HepG2 (cell line): Measurements from ENCODE around the gene TANGO2. TPM values are rescaled to one million over a fixed set of nuclear protein-coding genes. Genes with fewer than 3 reads are reported as not detected.

Source experiments
- ATAC-seq: fragments of 200-7000 bp; cut with Tn5 transposase; 3 replicates; pipeline ENCODE4 v1.9.1; 2020; ENCODE audit warnings: mild to moderate bottlenecking, moderate library complexity
- BruUV-seq: library from RNA; stranded (reverse); fragments of 400-500 nt; replicated peaks from 2 replicates; lab custom pipeline; 2021; lab: Mats Ljungman, UMichigan
- CTCF ChIA-PET: fragments of 300-600 bp; formaldehyde crosslinking; extraction: SDS; loops from one replicate; lab custom pipeline; 2021; ENCODE audit warnings: low total read pairs, inconsistent platforms, low intra/inter-chr PET ratio; lab: Yijun Ruan, JAX
- POLR2A ChIA-PET: fragments of 350-600 bp; sonication (Branson Sonifier 250); formaldehyde crosslinking; loops from one replicate; lab custom pipeline; 2020; ENCODE audit warnings: antibody characterized with exemption, inconsistent platforms; lab: Yijun Ruan, JAX
- DNase-seq: peaks from one replicate; pipeline ENCODE4 v3.0.0-alpha.2; 2015; ENCODE audit warnings: low spot score
- FAIRE-seq: peaks from 3 replicates; lab custom pipeline; 2011; peaks lifted over from hg19 to GRCh38; lab: Jason Lieb, UNC
- H2AFZ ChIP-seq: one replicate; pipeline ENCODE4 v1.6.1; 2011; ENCODE audit warnings: low read length, inconsistent platforms
- H3K27ac ChIP-seq: fragments of 300-600 bp; 3 replicates; pipeline ENCODE4 v1.8.0; 2011; ENCODE audit warnings: mixed run types, mild to moderate bottlenecking, mixed read lengths, low read length, inconsistent platforms; ENCODE audit not compliant: insufficient read depth; ENCODE audit errors: extremely low read length
- H3K27me3 ChIP-seq, 2 experiments: fragments of 200-600 bp in 1 of 2; 2 replicates in 1 of 2; 3 replicates in 1 of 2; pipeline versions ENCODE4 v1.6.0 to v1.8.0; 2011; ENCODE audit warnings: low read length in 2 of 2, mild to moderate bottlenecking in 2 of 2, moderate library complexity in 2 of 2, inconsistent platforms in 1 of 2; ENCODE audit not compliant: insufficient read depth in 2 of 2, control insufficient read depth in 1 of 2
- H3K36me3 ChIP-seq, 2 experiments: fragments of 200-600 bp in 1 of 2; replicated peaks in 1 of 2; 2 replicates in 1 of 2; 3 replicates in 1 of 2; pipeline versions ENCODE4 v1.5.1 to v1.8.0; 2011; ENCODE audit warnings: low read length in 2 of 2, inconsistent platforms in 1 of 2; ENCODE audit not compliant: insufficient read depth in 2 of 2, control insufficient read depth in 1 of 2
- H3K4me1 ChIP-seq: 2 replicates; pipeline ENCODE4 v1.5.1; 2012; ENCODE audit warnings: low read length, inconsistent platforms; ENCODE audit not compliant: insufficient read depth
- H3K4me2 ChIP-seq: 2 replicates; pipeline ENCODE4 v1.6.0; 2011; ENCODE audit warnings: low read depth, low read length, inconsistent platforms
- H3K4me3 ChIP-seq, 3 experiments: fragments of 200-600 bp in 1 of 3; sonication (generic), shearing (Covaris generic) in 1 of 3; replicated peaks in 1 of 3; 2 replicates each; pipeline ENCODE4 v1.5.1; 2011 to 2016; ENCODE audit warnings: low read length in 3 of 3, inconsistent platforms in 2 of 3, low read depth in 2 of 3, mild to moderate bottlenecking in 2 of 3, control low read depth in 1 of 3, mixed read lengths in 1 of 3; ENCODE audit not compliant: insufficient read depth in 1 of 3
- H3K79me2 ChIP-seq: one replicate; pipeline ENCODE4 v1.6.1; 2011; ENCODE audit warnings: low read length, inconsistent platforms; ENCODE audit not compliant: insufficient read depth
- H3K9ac ChIP-seq: 2 replicates; pipeline ENCODE4 v1.6.0; 2011; ENCODE audit warnings: mild to moderate bottlenecking, low read depth, low read length, inconsistent platforms; ENCODE audit not compliant: insufficient read depth
- H3K9me3 ChIP-seq: 2 replicates; pipeline ENCODE4 v1.5.1; 2012; ENCODE audit warnings: mild to moderate bottlenecking, low read length
- H4K20me1 ChIP-seq: 2 replicates; pipeline ENCODE4 v1.6.0; 2011; ENCODE audit warnings: inconsistent platforms, mild to moderate bottlenecking, low read length, moderate library complexity; ENCODE audit not compliant: insufficient read depth
- ELF4 ChIP-seq: sonication (generic); formaldehyde crosslinking; IDR thresholded peaks from 2 replicates; pipeline ENCODE4 v1.5.0; 2020; ENCODE audit warnings: missing genetic modification reagents, mild to moderate bottlenecking, moderate library complexity, borderline replicate concordance
- HIC2 ChIP-seq: sonication (generic); formaldehyde crosslinking; IDR thresholded peaks from 2 replicates; pipeline ENCODE4 v1.9.0; 2022; ENCODE audit warnings: low read depth, missing genetic modification reagents
- PAXIP1 ChIP-seq: sonication (generic); formaldehyde crosslinking; conservative IDR thresholded peaks from 2 replicates; pipeline ENCODE4 v1.4.0; 2020; ENCODE audit warnings: mild to moderate bottlenecking, missing genetic modification reagents, moderate library complexity
- RBFOX2 ChIP-seq: fragments of 200-400 bp; formaldehyde crosslinking; IDR thresholded peaks from 2 replicates; pipeline ENCODE4 v1.6.1; 2017; ENCODE audit warnings: low read depth, mild to moderate bottlenecking, low read length
- TEAD3 ChIP-seq: optimal IDR thresholded peaks from 2 replicates; pipeline ENCODE3; 2016; ENCODE audit warnings: borderline replicate concordance
- ZBTB7B ChIP-seq: sonication (generic); formaldehyde crosslinking; IDR thresholded peaks from 2 replicates; pipeline ENCODE4 v1.4.0; 2020; ENCODE audit warnings: missing genetic modification reagents
- ZNF558 ChIP-seq: sonication (generic); formaldehyde crosslinking; IDR thresholded peaks from 2 replicates; pipeline ENCODE4 v1.9.0; 2022; ENCODE audit warnings: mild to moderate bottlenecking, missing genetic modification reagents, borderline replicate concordance
- ZNF687 ChIP-seq: sonication (generic); formaldehyde crosslinking; IDR thresholded peaks from 2 replicates; pipeline ENCODE4 v1.5.1; 2020; ENCODE audit warnings: mild to moderate bottlenecking, missing genetic modification reagents, moderate library complexity
- WGBS: methylation state at CpG from one replicate; pipeline ENCODE4 v1.1.6; 2017; ENCODE audit warnings: low lambda C conversion rate; 5-methylcytosine and 5-hydroxymethylcytosine counted together
- in situ Hi-C: cut with HindIII; loops from 2 replicates; pipeline ENCODE4 v1.10.0; 2017; ENCODE audit warnings: low pct_unique_long_range_greater_than_20kb; ENCODE audit not compliant: extremely low pct_ligation_motif_present
- intact Hi-C: fragments of 100-400 bp; cut with micrococcal nuclease; formaldehyde crosslinking; loops from one replicate; pipeline ENCODE4 v1.10.0; 2022; ENCODE audit not compliant: unreplicated experiment
- polyA plus RNA-seq, 8 experiments: library from polyadenylated mRNA; depleted of rRNA in 3 of 8; stranded (reverse) in 7 of 8; unstranded in 1 of 8; fragments of >200 nt; fragmentation: Illumina TruSeq in 4 of 8; extraction: Trizol in 4 of 8; gene quantifications; 2 replicates each; pipeline versions ENCODE4 v1.2.1 to v1.2.3, GENCODE V29; 2011 to 2016; ENCODE audit warnings: low read depth in 4 of 8, missing spikeins in 1 of 8, mixed read lengths in 1 of 8; ENCODE audit not compliant: insufficient read depth in 1 of 8
- total RNA-seq, 5 experiments: library from RNA; depleted of rRNA; stranded (reverse); fragments of >200 nt; fragmentation: Illumina TruSeq; extraction: Trizol; gene quantifications; 2 replicates each; pipeline ENCODE4 v1.2.3, GENCODE V29; 2016; ENCODE audit warnings: low read depth in 1 of 5

TANGO2 gene
- total and polyA plus RNA-seq, 2 of the 13 experiments (the other 11 are each of a cell fraction or from before 2014, with no cell fraction given), result 12.9 to 14.8 TPM

GRCh38 chr22:20083157-20083890 is 62.4 kb downstream of the TANGO2 start:
- 94% methylated on average over 10 of the region's 10 CpGs for WGBS
- POLR2A ChIA-PET, result no interaction called here
- Histone ChIP-seq H3K36me3 (peaks cover 30 to 36% of the 10 kb centered on the region in 2 experiments), H3K27me3 (no peaks in the 10 kb centered on the region; a peak in 1 of 5 replicates), H3K4me1 (peaks cover 58% of the 10 kb centered on the region), H3K4me2 (peak overlapping the region; percentile 65), H3K9ac (0 out of 2 replicates have a peak overlapping the region, but pooled peaks have one; percentile 21), H2AFZ (no peak overlapping the region), H3K79me2 (peaks cover 64% of the 10 kb centered on the region), H4K20me1 (peaks cover 15% of the 10 kb centered on the region; the same call in 1 of the 2 replicates), H3K27ac (peak overlapping the region; percentile 26), H3K4me3 (peak overlapping the region in 1 of 3 experiments; percentile 39; a peak in 1 of 6 replicates), H3K9me3 (no peaks in the 10 kb centered on the region)
- FAIRE-seq, result no peak
- ATAC-seq, result no peak
- no TSS peak for BruUV-seq
- CTCF ChIA-PET, result no interaction called here
- TF ChIP-seq ZBTB7B, result no peak
- TF ChIP-seq ELF4, result no peak
- TF ChIP-seq RBFOX2, result 0 out of 2 replicates have a peak, but pooled peaks have one; percentile 2
- TF ChIP-seq PAXIP1, result 0 out of 2 replicates have a peak, but pooled peaks have one; percentile 5
- TF ChIP-seq TEAD3 (CRISPR knock-in tag), result peak; percentile 0
- TF ChIP-seq ZNF687 (CRISPR knock-in tag), result 0 out of 2 replicates have a peak, but pooled peaks have one; percentile 3
- TF ChIP-seq ZNF558 (CRISPR knock-in tag), result no peak
- no peak for TF ChIP-seq HIC2 (CRISPR knock-in tag)
- DNase-seq, result no peak
- in situ Hi-C loops, result no loop called here
- intact Hi-C loops, result loop anchor here (5.0 kb wide), 1 partner anchor 34 kb away; the partner anchor contains the start of genes RANBP1 and TRMT2A
